SK-N-SH treated with all-trans-retinoic acid at 6 μM for 48 hours (cell line): ENCODE results near the gene DYNLL1.

Source experiments
- ATAC-seq: fragments of 200-7000 bp; cut with Tn5 transposase; 3 replicates; pipeline ENCODE4 v1.9.1; 2020; ENCODE audit warnings: mild to moderate bottlenecking, moderate library complexity
- ARNTL ChIP-seq: fragments of 450-650 bp; formaldehyde crosslinking; IDR thresholded peaks from 2 replicates; pipeline ENCODE4 v1.5.0; 2020; ENCODE audit warnings: low read depth, mild to moderate bottlenecking, moderate library complexity, borderline replicate concordance
- BACH2 ChIP-seq: fragments of 250-450 bp; sonication (Bioruptor Pico); IDR thresholded peaks from 2 replicates; pipeline ENCODE4 v1.9.0; 2021; ENCODE audit warnings: mild to moderate bottlenecking, borderline replicate concordance
- CSDC2 ChIP-seq: fragments of 250-450 bp; sonication (Bioruptor Pico); IDR thresholded peaks from 2 replicates; pipeline ENCODE4 v1.5.0; 2020; ENCODE audit warnings: mild to moderate bottlenecking, moderate library complexity
- ESRRG ChIP-seq: fragments of 250-450 bp; sonication (Bioruptor Pico); IDR thresholded peaks from 2 replicates; pipeline ENCODE4 v1.6.1; 2021; ENCODE audit warnings: mild to moderate bottlenecking
- GLIS3 ChIP-seq: fragments of 250-450 bp; sonication (Bioruptor Pico); IDR thresholded peaks from 2 replicates; pipeline ENCODE4 v1.5.0; 2020; ENCODE audit warnings: mild to moderate bottlenecking, moderate library complexity
- ISL1 ChIP-seq: fragments of 250-450 bp; sonication (Bioruptor Pico); IDR thresholded peaks from 2 replicates; pipeline ENCODE4 v2.1.2; 2022; ENCODE audit warnings: mild to moderate bottlenecking, moderate library complexity
- OSR1 ChIP-seq: fragments of 250-450 bp; sonication (Bioruptor Pico); IDR thresholded peaks from 2 replicates; pipeline ENCODE4 v1.8.0; 2022; ENCODE audit warnings: moderate library complexity, mild to moderate bottlenecking, inconsistent platforms
- PPARA ChIP-seq: fragments of 250-450 bp; sonication (Bioruptor Pico); IDR thresholded peaks from 2 replicates; pipeline ENCODE4 v1.5.0; 2020; ENCODE audit warnings: mild to moderate bottlenecking, borderline replicate concordance
- RARB ChIP-seq: fragments of 250-450 bp; sonication (Bioruptor Pico); IDR thresholded peaks from 2 replicates; pipeline ENCODE4 v1.8.0; 2021; ENCODE audit warnings: mild to moderate bottlenecking, moderate library complexity
- SNAI2 ChIP-seq: fragments of 250-450 bp; sonication (Bioruptor Pico); IDR thresholded peaks from 2 replicates; pipeline ENCODE4 v1.5.0; 2020; ENCODE audit warnings: mild to moderate bottlenecking, moderate library complexity
- TOX ChIP-seq: fragments of 250-450 bp; sonication (Bioruptor Pico); IDR thresholded peaks from 2 replicates; pipeline ENCODE4 v1.8.0; 2021; ENCODE audit warnings: mild to moderate bottlenecking, moderate library complexity, borderline replicate concordance
- ZC3H10 ChIP-seq: fragments of 250-450 bp; sonication (Bioruptor Pico); IDR thresholded peaks from 2 replicates; pipeline ENCODE4 v1.5.1; 2021; ENCODE audit warnings: mild to moderate bottlenecking, moderate library complexity
- ZFP3 ChIP-seq: fragments of 250-450 bp; sonication (Bioruptor Pico); IDR thresholded peaks from 2 replicates; pipeline ENCODE4 v1.5.0; 2020; ENCODE audit warnings: mild to moderate bottlenecking, moderate library complexity
- ZFP30 ChIP-seq: fragments of 450-650 bp; formaldehyde crosslinking; IDR thresholded peaks from 2 replicates; pipeline ENCODE4 v1.5.0; 2022; ENCODE audit warnings: mild to moderate bottlenecking, moderate library complexity
- ZNF565 ChIP-seq: fragments of 450-650 bp; formaldehyde crosslinking; conservative IDR thresholded peaks from 2 replicates; pipeline ENCODE4 v1.5.0; 2020; ENCODE audit warnings: low read depth, mild to moderate bottlenecking, moderate library complexity
- ZNF70 ChIP-seq: fragments of 450-650 bp; formaldehyde crosslinking; IDR thresholded peaks from 2 replicates; pipeline ENCODE4 v1.5.0; 2020; ENCODE audit warnings: mild to moderate bottlenecking, moderate library complexity
- ZNF8 ChIP-seq: fragments of 450-650 bp; formaldehyde crosslinking; IDR thresholded peaks from 2 replicates; pipeline ENCODE4 v1.5.0; 2020; ENCODE audit warnings: mild to moderate bottlenecking, moderate library complexity
- TF ChIP-seq, protein P1 (sequence below): fragments of 250-450 bp; sonication (Bioruptor Pico); IDR thresholded peaks from 2 replicates; pipeline ENCODE4 v1.5.1; 2020; ENCODE audit warnings: low read depth, mild to moderate bottlenecking, moderate library complexity
- TF ChIP-seq, protein P2 (sequence below): fragments of 250-450 bp; sonication (Bioruptor Pico); IDR thresholded peaks from 2 replicates; pipeline ENCODE4 v1.5.0; 2020; ENCODE audit warnings: mild to moderate bottlenecking, moderate library complexity
- TF ChIP-seq, protein P3 (sequence below): fragments of 250-450 bp; sonication (Bioruptor Pico); IDR thresholded peaks from 2 replicates; pipeline ENCODE4 v1.8.0; 2020; ENCODE audit warnings: mild to moderate bottlenecking, moderate library complexity, borderline replicate concordance
- TF ChIP-seq, protein P4 (sequence below): fragments of 250-450 bp; sonication (Bioruptor Pico); IDR thresholded peaks from 2 replicates; pipeline ENCODE4 v1.8.0; 2021; ENCODE audit warnings: low read depth, mild to moderate bottlenecking, moderate library complexity, borderline replicate concordance
- TF ChIP-seq, protein P5 (sequence below): fragments of 250-450 bp; sonication (Bioruptor Pico); IDR thresholded peaks from 2 replicates; pipeline ENCODE4 v1.5.1; 2021; ENCODE audit warnings: mild to moderate bottlenecking, moderate library complexity

Gene DYNLL1

DNA sequence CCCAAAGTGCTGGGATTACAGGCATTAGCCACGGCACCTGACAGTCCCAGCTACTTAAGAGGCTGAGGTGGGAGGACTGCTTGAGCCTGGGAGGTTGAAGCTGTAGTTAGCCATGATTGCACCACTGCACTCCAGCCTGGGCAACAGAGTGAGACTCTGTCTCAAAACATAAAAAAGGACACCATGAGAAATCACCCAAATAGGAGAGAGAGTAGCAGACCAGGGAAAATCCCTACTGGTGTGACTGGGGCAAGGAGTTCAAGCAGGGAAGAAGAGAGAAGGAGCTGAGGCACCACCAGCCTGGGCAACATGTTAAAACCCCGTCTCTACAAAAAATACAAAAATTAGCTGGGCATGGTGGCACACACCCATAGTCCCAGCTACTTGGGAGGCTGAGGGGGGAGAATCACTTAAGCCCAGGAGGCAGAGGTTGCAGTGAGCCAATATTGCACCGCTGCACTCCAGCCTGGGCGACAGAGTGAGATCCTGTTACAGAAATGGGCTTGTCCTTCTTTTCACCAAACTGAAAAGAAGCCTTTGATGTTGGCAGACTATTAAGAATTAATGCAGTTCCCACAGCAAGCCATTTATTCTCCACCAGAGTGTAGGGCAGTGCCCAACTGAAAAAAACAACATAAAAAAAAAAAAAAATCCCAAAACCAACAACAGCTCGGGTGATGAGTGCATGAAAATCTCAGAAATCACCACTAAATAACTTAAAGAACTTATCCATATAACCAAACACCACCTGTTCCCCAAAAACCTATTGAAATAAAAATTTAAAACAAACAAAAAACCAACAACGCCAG is 21.9 kb upstream of the DYNLL1 start:
- no peak for TF ChIP-seq ZNF565 (CRISPR knock-in tag)
- no peak for TF ChIP-seq BACH2
- no peak for TF ChIP-seq GLIS3 (CRISPR knock-in tag)
- TF ChIP-seq OSR1 = no peak
- TF ChIP-seq ZC3H10 = no peak
- TF ChIP-seq, protein P1, sequence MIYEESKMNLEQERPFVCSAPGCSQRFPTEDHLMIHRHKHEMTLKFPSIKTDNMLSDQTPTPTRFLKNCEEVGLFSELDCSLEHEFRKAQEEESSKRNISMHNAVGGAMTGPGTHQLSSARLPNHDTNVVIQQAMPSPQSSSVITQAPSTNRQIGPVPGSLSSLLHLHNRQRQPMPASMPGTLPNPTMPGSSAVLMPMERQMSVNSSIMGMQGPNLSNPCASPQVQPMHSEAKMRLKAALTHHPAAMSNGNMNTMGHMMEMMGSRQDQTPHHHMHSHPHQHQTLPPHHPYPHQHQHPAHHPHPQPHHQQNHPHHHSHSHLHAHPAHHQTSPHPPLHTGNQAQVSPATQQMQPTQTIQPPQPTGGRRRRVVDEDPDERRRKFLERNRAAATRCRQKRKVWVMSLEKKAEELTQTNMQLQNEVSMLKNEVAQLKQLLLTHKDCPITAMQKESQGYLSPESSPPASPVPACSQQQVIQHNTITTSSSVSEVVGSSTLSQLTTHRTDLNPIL (CRISPR knock-in tag) = no peak
- no peak for TF ChIP-seq ZFP3 (CRISPR knock-in tag)
- no peak for TF ChIP-seq ISL1
- no peak for TF ChIP-seq ESRRG
- TF ChIP-seq, all 23 proteins: peak for 0
- no peak for ATAC-seq

DNA sequence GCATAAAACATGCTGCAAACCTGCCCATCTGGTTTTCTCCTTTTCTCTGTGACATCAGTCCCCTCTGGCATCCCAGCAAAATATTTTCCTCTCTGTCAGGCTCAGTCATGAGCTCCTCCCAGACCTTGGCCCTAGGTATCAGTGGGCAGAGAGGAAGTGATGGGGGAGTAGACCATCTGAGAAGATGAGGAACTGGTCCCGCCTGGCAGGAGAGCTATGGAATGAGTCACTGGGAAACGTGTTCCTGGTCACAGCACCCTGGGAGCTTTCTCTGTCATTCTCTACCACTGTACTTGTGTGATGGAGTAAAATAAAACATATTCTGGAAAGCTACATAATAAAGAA is 21.3 kb upstream of the DYNLL1 start:
- TF ChIP-seq OSR1 (no peak), SNAI2 (no peak), ZFP30 (no peak), ISL1 (no peak), PPARA (CRISPR knock-in tag) (no peak), RARB (CRISPR knock-in tag) (no peak), ESRRG (no peak), ZNF70 (CRISPR knock-in tag) (no peak), GLIS3 (CRISPR knock-in tag) (no peak), ZFP3 (CRISPR knock-in tag) (no peak), CSDC2 (CRISPR knock-in tag) (no peak), ZNF565 (CRISPR knock-in tag) (no peak), BACH2 (no peak)
- TF ChIP-seq, protein P2, sequence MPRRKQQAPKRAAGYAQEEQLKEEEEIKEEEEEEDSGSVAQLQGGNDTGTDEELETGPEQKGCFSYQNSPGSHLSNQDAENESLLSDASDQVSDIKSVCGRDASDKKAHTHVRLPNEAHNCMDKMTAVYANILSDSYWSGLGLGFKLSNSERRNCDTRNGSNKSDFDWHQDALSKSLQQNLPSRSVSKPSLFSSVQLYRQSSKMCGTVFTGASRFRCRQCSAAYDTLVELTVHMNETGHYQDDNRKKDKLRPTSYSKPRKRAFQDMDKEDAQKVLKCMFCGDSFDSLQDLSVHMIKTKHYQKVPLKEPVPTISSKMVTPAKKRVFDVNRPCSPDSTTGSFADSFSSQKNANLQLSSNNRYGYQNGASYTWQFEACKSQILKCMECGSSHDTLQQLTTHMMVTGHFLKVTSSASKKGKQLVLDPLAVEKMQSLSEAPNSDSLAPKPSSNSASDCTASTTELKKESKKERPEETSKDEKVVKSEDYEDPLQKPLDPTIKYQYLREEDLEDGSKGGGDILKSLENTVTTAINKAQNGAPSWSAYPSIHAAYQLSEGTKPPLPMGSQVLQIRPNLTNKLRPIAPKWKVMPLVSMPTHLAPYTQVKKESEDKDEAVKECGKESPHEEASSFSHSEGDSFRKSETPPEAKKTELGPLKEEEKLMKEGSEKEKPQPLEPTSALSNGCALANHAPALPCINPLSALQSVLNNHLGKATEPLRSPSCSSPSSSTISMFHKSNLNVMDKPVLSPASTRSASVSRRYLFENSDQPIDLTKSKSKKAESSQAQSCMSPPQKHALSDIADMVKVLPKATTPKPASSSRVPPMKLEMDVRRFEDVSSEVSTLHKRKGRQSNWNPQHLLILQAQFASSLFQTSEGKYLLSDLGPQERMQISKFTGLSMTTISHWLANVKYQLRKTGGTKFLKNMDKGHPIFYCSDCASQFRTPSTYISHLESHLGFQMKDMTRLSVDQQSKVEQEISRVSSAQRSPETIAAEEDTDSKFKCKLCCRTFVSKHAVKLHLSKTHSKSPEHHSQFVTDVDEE = no peak
- TF ChIP-seq, protein P3, sequence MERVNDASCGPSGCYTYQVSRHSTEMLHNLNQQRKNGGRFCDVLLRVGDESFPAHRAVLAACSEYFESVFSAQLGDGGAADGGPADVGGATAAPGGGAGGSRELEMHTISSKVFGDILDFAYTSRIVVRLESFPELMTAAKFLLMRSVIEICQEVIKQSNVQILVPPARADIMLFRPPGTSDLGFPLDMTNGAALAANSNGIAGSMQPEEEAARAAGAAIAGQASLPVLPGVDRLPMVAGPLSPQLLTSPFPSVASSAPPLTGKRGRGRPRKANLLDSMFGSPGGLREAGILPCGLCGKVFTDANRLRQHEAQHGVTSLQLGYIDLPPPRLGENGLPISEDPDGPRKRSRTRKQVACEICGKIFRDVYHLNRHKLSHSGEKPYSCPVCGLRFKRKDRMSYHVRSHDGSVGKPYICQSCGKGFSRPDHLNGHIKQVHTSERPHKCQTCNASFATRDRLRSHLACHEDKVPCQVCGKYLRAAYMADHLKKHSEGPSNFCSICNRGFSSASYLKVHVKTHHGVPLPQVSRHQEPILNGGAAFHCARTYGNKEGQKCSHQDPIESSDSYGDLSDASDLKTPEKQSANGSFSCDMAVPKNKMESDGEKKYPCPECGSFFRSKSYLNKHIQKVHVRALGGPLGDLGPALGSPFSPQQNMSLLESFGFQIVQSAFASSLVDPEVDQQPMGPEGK (CRISPR knock-in tag) = no peak
- TF ChIP-seq, protein P4, sequence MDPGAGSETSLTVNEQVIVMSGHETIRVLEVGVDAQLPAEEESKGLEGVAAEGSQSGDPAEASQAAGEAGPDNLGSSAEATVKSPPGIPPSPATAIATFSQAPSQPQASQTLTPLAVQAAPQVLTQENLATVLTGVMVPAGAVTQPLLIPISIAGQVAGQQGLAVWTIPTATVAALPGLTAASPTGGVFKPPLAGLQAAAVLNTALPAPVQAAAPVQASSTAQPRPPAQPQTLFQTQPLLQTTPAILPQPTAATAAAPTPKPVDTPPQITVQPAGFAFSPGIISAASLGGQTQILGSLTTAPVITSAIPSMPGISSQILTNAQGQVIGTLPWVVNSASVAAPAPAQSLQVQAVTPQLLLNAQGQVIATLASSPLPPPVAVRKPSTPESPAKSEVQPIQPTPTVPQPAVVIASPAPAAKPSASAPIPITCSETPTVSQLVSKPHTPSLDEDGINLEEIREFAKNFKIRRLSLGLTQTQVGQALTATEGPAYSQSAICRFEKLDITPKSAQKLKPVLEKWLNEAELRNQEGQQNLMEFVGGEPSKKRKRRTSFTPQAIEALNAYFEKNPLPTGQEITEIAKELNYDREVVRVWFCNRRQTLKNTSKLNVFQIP (CRISPR knock-in tag) = no peak
- TF ChIP-seq, protein P5, sequence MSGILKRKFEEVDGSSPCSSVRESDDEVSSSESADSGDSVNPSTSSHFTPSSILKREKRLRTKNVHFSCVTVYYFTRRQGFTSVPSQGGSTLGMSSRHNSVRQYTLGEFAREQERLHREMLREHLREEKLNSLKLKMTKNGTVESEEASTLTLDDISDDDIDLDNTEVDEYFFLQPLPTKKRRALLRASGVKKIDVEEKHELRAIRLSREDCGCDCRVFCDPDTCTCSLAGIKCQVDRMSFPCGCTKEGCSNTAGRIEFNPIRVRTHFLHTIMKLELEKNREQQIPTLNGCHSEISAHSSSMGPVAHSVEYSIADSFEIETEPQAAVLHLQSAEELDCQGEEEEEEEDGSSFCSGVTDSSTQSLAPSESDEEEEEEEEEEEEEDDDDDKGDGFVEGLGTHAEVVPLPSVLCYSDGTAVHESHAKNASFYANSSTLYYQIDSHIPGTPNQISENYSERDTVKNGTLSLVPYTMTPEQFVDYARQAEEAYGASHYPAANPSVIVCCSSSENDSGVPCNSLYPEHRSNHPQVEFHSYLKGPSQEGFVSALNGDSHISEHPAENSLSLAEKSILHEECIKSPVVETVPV (CRISPR knock-in tag) = no peak
- peak; percentile 66 for ATAC-seq

DNA sequence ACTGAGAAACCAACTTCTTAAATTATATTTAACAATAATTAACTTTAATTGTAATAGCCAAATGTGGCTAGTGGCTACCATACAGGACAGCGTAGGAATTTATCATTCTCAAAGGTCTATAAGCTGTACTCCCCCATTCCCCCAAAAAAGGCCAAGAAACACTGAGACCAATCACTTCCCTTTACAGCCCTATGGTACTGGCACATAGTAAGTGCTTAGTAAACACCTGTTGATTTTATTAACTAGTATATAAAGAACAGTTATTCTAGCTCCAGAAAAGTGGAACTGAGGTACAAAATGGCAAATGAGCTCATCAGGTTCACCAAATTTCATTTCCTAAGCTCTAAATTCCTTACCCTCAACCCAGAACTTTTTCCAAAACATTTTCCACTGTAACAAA is 20.3 kb upstream of the DYNLL1 start:
- ATAC-seq = no peak
- TF ChIP-seq TOX (CRISPR knock-in tag) = no peak
- TF ChIP-seq CSDC2 (CRISPR knock-in tag) = no peak
- TF ChIP-seq ARNTL (CRISPR knock-in tag) = no peak
- TF ChIP-seq ZNF565 (CRISPR knock-in tag) = no peak
- TF ChIP-seq SNAI2 = no peak
- TF ChIP-seq, protein P2 = no peak
- TF ChIP-seq ISL1 = no peak
- TF ChIP-seq, protein P1 (CRISPR knock-in tag) = no peak
- TF ChIP-seq ESRRG = no peak
- no peak for TF ChIP-seq ZNF8 (CRISPR knock-in tag)
- TF ChIP-seq, protein P3 (CRISPR knock-in tag) = no peak
- no peak for TF ChIP-seq OSR1
